NCI-H2107 treated with DMSO at 0.1 percent for 48 hours (cell line): ENCODE results near the gene NAGK.
"Not testable (repeated sequence)": the region's sequence is repeated elsewhere in the genome, so short reads cannot be mapped to it uniquely, and the experiment has no call there.

Experiments used
- DNase-seq: peaks from one replicate; lab custom pipeline; 2025; ENCODE audit not compliant: unreplicated experiment; lab: John Stamatoyannopoulos, UW

NAGK gene

DNA sequence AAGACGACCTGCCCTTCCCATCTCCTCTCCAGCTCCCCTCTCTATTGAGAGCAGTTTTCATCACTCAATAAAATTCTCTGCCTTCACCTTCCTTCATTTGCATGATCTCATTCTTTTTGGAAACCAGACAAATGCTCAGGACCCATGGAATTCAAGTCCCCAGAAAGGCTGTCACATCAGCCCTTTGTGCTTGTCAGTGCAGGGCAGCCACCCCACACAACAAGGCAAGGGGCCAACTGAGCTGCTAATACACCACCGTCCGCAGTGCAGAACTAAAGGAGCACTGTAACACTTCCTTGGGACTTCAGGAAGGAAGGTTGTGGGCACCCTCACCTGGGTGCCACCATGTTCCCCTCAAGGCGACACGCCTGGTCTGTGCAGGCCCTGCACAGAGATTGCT lies 35.4 kb downstream of the NAGK start:
- DNase-seq, result no peak

DNA sequence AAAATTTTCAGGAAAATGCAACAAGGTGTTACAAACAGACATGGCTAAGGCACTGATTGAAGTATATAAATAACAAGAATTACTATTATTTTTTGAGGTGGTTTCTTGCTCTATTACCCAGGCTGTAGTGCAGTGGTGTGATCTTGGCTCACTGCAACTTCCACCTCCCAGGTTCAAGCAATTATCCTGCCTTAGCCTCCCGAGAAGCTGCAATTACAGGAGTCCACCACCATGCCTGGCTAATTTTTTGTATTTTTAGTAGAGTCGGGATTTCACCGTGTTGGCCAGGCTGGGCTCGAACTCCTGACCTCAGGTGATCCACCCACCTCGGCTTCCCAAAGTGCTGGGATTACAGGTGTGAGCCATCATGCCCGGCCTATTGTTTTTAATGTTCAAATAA lies 38.0 kb downstream of the NAGK start:
- not testable (repeated sequence) for DNase-seq

DNA sequence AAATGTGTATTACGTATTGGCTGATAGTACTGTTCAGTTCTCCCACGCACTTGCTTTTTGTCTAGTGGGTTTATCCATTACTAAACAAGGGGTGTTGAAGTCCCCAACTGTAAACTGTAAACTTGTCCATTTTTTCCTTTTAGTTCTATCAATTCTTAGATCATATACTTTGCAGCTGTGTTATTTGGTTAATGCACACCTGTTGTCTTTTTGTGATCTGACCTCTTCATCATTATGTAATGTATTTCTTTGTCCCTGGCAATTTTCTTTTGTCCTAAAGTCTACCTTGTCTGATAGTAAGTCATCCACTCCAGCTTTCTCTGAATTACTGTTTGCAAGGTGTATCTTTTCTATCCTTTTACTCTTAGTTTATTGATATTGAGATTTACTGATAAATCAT lies 39.6 kb downstream of the NAGK start:
- DNase-seq, result no peak

DNA sequence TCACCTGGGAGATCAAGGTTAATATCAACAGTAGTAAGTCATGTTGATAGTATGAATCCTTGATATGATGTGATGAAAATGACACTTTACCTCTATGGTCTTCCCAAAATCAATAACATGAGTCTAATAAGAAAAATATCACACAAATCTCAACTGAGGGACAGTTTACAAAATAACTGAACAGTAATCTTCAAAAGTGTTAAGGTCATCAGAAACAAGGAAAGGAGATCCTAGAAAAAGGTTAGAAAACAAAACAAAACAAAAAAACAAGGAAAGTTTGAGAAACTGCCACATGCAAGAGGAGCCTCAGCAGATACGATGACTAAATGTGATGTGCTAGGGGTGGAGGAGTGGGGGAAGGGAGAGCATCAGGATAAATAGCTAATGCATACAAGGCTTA lies 45.4 kb downstream of the NAGK start:
- no peak for DNase-seq

DNA sequence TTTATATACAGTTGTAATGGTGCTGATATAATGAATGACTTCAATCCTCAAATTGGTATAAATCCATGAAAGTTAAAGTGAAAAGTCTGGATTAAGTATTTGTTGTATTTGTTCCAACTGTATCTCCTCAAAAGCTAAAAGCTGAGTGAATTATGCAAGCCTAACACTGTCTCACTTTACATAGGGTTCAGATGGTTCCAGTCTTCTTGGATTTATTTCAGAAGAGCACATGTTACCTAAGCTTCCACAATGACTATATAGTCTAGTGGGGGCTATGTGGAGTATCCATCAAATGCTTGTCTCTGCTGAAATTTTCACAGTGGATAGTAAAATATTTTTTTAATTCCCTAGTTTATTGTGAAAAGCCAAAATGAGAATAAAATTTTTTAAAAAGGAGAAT lies 48.6 kb downstream of the NAGK start:
- DNase-seq, result no peak

DNA sequence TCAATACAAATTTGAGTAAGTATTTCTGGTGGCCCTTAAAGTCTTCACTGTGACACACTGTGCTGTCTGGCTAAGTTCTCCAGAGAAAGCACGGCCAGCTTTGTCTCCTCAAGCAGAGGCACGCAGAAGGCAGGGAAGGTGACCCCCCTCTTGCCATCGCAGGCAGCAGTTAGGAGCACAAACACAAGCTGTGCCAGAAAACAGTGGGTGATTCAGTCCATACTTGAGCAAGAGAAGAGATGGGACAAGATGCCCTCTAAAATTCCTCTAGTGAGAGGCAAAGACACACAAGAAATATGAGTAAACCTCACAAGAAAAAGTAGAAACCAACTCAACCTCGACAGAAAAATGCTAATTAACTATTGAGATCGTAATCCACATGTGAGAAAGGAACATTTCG lies 51.7 kb downstream of the NAGK start:
- DNase-seq, result no peak

DNA sequence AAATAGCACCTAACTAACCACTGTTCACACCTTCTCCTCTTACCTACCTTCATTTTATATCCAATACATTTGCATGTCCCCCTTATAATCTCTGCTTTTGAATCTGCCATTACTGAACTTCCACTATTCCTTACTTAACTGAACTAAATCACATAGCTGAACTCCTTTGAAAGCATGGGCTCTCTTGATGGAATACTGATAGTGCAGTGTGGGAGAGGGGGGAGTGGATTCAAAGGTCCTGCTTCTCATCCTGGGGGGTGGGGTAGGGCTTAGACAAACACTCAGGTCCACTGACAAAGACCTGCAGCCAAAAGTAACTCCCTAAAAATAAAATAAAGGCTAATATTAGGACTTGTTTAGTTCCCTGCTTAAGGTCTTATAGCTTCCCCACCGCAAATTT lies 53.0 kb downstream of the NAGK start:
- no peak for DNase-seq

DNA sequence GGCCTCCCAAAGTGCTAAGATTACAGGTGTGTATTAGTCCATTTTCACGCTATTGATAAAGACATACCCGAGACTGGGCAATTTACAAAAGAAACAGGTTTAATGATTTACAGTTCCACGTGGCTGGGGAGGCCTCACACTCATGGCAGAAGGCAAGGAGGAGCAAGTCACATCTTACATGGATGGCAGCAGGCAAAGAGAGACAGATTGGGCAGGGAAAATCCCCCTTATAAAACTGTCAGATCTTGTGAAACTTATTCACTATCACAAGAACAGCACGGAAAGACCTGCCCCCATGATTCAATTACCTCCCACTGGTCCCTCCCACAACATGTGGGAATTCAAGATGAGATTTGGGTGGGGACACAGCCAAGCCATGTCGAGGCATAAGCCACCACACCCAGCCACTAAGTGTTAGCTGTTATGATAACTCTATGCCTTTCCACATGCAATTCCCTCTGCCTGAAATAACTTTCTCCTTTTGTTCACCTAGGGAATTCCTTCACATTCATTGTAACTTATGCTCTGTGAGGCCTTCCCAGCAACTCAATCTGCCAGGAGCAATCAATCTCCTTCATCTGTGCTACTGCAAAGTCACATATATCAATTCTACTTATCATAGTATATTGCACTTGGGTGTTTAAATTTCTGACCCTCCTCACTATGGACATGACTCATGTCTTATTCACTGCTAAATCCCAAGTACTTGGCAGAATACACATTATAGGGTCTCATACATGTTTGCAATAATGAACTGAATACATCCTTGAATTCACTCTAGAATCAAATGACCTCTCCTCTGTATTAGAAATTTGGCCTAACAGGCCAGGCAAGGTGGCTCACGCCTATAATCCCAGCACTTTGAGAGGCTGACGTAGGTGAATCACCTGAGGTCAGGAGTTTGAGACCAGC lies 54.2 kb downstream of the NAGK start:
- DNase-seq, result no peak

DNA sequence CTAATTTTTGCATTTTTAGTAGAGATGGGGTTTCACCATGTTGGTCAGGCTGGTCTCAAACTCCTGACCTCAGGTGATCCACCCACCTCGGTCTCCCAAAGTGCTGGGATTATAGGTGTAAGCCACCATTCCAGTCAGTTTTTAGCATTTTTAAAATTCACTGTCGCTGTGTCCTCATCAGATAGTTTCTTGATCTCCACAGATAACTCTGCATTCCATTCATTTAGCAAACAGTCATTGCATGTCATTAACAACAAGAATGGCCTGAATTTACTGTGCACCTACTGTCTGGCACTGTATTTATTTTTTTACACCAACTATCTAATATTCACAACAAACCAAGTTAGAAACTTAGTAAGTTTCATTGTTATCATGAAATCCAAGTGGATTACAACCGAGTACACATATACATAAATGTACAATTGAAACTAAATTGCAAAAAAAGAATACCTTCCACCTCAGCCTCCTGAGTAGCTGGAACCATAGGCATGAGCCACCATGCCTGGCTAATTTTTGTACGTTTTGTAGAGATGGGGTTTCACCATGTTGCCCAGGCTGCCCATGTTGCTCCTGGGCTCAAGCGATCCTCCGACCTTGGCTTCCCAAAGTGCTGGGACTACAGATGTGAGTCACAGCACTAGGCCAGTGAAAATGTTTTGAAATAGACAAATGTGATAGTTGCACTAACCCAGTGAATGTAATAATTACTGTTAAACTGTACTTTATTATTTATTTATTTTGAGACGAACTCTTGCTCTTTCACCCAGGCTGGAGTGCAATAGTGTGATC lies 57.3 kb downstream of the NAGK start:
- no peak for DNase-seq

DNA sequence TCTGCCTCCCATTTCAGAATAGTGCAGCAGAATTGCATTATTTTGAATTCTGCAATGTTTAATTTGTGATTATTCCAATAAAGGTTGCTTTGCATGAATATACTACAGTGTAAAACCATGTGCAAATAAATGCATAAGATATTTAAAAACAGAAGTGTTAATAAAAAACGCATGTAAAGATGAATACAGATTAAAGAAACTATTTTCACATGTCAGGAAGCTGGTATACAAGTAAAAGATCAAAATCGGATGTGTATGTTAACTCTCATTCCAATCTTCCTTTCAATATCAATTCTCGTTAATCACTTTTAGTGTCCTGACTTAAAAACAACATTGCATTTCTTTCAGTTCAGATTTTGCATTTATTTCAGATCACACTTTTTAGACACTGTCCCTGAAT lies 58.5 kb downstream of the NAGK start:
- no peak for DNase-seq
